HG02973 (cell line): ENCODE data around the gene BBOF1.
A peak's percentile ranks its signal among the peaks of the same experiment; 100 is the strongest.

Experiments used
- ATAC-seq: cut with Tn5 transposase; IDR thresholded peaks from one replicate; pipeline ENCODE4 v1.9.1; 2021; ENCODE audit warnings: moderate library complexity; ENCODE audit not compliant: unreplicated experiment

The BBOF1 gene

DNA sequence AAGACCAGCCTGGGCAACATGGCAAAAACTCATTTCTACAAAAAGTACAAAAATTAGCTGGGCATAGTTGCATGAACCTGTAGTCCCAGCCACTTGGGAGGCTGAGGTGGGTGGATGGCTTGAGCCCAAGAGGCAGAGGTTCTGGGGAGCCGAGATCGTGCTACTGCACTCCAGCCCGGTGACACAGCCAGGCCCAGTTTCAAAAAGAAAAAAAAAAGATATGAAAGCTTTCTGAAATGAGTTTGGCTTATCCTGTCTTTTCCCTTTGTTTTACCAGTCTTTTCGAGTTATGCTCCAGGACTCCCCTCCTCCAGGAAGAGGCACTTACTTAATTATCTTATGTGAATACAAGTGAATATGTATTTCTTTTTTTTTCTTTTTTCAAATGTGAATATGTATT, 3.2 kb downstream of the BBOF1 start:
- ATAC-seq: no peak

DNA sequence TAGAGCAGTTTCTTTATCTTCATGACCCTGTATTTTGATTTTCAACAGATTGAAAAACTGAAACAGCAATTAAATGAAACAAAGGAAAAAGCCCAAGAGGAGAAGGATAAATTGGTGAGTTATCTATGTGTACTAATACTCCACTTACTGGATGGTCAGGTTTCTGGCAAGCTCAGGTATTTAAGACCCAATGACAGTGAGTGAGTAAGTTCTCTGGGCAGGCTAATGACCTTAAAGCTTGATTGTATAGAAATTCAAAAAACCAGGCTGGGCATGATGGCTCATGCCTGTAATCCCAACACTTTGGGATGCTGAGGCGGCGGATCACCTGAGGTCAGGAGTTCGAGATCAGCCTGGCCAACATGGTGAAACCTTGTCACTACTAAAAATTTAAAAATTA, 10.0 kb downstream of the BBOF1 start:
- ATAC-seq: no peak

GRCh38 chr14:74034572-74034971, 15.4 kb downstream of the BBOF1 start:
- no peak for ATAC-seq

- ATAC-seq: no peak
These were observed 16.4 kb downstream of the BBOF1 start for GRCh38 chr14:74035556-74035955.

DNA sequence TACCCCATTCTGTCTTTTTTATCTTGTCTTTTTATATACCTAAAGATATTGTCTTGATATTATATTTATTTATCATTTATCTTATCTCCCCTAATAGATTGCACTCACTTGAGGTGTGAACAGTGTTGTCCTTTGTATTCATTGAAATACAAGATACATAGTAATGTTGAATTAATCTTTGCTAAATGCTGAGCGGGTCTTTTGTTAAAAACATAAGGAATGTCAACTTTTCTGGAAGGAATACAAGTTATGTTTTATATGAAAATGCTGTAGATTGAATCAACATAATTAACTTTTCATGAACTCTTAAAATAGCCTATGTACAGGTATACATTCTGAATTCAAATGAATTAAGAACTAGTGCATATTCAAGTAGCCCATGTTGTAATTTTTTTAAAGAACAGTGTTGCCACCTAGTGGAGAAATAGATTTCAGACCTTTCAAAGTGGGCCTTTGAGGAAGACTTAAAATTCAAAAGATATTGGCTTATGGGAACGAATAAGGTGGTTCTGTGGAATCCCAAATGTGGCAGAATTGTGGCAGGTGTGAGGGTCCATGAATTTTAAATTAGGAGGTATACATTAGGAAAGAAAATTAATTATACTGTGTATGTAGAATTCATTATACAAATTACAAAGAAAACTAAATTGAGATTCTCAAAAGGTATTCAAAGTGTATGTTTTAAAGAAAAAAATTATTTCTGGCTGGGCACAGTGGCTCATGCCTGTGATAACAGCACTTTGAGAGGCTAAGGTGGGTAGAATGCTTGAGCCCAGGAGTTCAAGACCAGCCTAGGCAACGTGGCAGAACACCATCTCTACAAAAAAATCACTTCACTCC, 19.1 kb downstream of the BBOF1 start:
- no peak for ATAC-seq

DNA sequence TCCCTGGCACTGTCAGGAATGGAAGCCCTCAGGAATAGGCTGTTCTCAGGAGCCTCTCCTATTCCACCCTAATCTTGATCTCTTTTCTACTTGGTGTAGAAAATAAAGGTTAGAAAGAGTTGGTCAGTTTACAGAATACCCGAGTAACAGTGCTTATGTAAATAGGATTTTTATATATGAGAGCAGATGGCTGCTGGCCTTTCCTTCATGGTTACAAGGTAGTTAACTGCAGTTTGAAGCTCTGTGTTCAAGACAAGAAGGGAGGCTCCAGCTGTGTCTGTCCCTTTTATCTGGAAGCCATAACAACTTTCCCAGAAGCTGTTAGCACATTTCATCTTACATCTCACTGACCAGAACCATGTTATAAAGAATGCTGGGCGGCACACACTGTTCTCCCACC, 23.1 kb downstream of the BBOF1 start:
- ATAC-seq: no peak

- no peak for ATAC-seq
These were observed 26.4 kb downstream of the BBOF1 start for GRCh38 chr14:74045522-74045921.

DNA sequence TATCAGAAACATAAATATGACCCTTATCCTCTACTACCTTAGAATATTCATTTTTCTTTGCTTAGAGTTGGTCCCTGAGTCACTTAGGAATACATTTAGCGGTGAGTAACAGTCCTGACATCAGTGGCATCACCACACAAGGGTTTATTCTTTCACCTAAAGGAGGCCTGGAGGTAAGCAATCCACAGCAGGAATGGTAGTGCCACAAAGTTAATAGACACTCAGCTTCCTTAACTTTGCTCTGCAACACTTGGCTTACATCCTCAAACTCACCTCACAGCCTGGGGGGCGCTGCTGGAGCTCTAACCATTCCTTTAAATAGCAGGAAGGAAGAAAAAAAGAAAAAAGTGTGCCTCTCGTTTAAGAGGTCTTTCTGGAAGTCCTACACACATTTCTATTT, 29.1 kb downstream of the BBOF1 start:
- no peak for ATAC-seq

- ATAC-seq: no peak
These were observed 30.8 kb downstream of the BBOF1 start for GRCh38 chr14:74049876-74050495.

DNA sequence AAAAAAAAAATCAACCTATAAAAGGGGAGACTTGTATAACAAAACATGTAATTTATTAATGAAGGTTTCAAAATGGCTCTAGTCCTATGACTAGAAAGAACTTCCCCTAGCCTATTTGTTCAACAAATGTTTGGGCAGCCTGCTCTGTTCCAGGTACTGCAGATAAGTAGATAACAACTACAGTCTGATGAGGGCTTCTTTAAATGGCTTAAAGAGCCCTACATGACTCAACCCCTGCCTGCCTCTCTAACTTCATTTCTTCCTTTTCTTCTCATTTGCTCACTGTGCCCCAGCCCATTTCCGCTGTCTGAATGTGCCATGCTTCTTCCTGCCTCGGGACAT, 43.6 kb downstream of the BBOF1 start:
- no peak for ATAC-seq

- no peak for ATAC-seq
These were observed 45.3 kb downstream of the BBOF1 start for GRCh38 chr14:74064426-74064825.

DNA sequence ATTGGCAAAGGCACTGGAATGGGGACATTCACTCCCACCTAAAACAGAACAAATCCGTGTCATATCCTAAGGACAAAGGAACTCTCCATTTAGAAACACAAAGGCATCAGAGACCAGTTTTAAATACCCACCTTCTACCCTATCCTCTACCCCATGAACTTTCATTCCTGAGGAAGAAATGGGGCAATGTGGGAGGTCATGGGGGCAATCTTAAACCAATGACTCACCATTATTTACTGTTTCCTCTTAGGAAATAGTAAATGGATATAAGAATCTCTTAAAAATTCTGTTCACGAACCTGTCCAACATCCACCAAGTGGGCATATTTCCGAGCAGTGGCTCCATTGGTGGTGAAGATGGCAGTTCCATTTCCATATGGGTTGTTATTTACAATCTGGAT, 45.7 kb downstream of the BBOF1 start:
- ATAC-seq: no peak

DNA sequence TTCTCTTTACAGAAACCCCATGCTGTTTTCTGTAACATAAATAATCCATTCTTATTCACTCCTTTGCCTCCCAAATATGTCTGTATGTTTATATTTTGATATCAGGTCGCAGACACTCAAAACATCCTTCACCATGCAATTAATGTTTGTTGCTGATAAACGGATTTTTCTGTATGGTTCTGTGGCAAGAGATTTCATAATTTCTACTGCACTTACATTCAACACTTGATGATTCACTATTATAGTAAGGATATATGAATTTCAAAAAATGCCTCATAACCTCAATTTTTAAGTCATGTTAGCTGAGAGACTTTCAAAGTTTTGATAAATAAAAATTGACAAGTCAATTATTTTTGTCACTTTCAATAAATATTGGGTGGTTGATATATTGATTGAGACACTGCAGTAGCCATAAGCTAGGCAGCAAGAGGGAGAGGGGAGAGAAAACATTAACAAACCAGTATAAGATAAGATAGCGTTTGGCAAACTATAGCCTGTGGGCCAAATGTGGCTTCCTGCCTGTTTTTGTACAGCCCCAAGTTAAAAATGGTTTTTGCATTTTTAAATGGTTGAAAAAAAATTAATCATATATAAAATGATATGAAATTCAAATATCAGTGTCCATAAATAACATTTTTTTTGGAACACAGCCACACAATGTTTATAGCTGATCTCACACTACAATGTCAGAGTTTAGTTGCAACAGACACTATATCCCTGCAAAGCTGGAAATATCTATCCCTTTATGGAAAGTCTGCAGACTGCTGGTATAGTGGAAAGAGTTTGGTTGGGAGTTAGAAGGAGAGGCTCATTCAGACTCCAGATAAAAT, 46.8 kb downstream of the BBOF1 start:
- no peak for ATAC-seq

DNA sequence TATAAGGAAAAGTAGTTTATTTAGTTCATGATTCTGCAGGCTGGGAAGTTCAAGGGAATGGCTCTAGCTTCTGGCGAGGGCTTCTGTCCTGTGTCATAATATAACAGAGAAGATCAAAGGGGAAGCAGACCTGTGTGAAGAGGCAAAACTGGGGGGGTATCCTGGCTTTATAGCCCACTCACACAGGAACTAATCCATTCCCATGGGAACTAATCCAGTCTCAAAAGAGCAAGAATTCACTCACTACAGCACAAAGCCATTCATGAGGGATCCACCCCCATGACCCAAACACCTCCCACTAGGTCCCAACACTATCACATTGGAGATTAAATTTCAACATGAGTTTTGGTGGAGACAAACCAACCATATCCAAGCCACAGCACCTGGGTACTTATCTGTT, 58.3 kb downstream of the BBOF1 start:
- no peak for ATAC-seq

DNA sequence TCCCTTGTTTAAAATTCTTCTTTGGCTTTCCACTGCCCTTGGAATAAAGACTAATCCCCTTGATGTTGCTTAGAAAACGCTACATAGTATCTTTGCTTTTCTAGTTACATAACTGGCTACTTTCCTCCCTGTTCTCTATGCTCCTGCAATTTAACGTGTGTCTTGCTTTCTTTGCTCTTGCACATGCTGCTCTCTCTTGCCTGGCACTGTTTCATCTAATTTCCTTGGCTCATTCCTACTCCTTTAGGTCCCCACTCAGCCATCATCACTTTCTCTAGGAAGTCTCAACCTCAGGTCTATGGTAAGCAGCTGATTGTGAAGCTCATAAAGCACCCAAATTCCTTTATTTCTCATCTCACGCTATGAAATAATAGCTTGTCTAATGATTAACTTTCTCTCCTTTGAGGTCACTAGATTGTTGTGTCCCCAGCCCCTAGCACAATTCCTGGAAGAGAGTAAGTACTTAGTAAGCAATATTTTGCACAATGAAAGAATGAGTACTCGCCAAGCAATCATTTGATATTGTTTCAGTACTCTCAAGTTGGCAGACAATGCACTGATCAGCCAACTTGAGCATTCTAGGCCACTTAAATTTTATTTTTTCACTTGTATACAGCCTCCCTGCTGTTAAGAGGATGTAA, 61.8 kb downstream of the BBOF1 start:
- ATAC-seq: no peak

GRCh38 chr14:74081491-74081890, 62.3 kb downstream of the BBOF1 start:
- ATAC-seq: no peak

DNA sequence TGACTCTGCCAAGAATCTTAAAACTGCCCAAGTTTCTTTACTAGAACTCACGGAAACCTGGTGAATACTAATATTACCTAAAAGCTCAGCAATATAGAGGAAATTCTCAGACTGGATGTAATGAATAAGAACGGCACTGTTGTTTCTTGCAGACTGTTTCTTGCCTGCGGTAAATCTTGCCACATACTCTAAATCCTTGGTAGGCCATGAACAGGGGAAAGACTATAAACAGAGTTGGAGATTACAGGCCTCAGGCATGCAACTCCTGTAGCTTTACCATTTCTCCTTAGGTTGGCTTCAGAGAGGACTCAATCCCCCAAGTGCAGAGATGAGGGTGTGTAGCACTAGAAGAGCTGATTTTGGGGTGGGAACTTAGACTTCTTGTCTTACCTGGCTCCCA, 64.0 kb downstream of the BBOF1 start:
- no peak for ATAC-seq

- peak; percentile 7 for ATAC-seq
These were observed 64.7 kb downstream of the BBOF1 start for GRCh38 chr14:74083784-74084276.

GRCh38 chr14:74084277-74085046, 65.3 kb downstream of the BBOF1 start, which contains the start of the genes ALDH6A1 and LIN52:
TSS of gene ALDH6A1 (minus strand) at chr14:74084453. CDS start at chr14:74084394, 59 bp downstream.
TSS of gene LIN52 (plus strand) at chr14:74084956. CDS start at chr14:74084975, 19 bp downstream.
- ATAC-seq: peak; percentile 87

- peak; percentile 5 for ATAC-seq
These were observed 66.0 kb downstream of the BBOF1 start for GRCh38 chr14:74085047-74085637.
